Activated CD4-positive, alpha-beta T cell treated with anti-CD3 and anti-CD28 coated beads, Interleukin-10, Interleukin-2, amounts not matched to agents 100 ng/mL and 50 ng/mL, durations not matched to agents 16 hours and 8 hours (primary cell): Measurements from ENCODE around the gene PIR.

Experiments
- DNase-seq: peaks from one replicate; pipeline ENCODE4 v3.0.0-alpha.2; 2020

PIR gene

GRCh38 chrX:15475486-15475885, 17.6 kb downstream of the PIR start:
- no peak for DNase-seq

DNA sequence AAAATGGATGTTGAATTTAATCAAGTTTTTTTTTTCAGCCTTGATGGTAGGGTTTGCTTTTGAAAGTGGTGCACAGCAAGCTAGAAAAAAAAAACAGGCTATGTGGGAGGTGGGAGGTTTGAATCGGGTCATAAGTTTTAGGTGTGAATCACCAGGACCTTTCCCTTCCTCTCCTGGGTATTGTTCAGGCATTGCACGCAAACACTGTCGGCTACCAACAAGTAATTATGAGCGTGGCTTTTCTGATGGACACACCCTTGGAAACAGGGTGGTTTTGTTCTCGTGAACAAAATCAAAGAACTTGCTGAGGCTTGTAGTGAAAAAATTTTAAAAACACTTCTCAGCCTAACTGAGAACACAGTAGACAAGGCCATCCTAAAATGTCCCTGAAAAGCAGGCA, 18.1 kb downstream of the PIR start:
- no peak for DNase-seq

DNA sequence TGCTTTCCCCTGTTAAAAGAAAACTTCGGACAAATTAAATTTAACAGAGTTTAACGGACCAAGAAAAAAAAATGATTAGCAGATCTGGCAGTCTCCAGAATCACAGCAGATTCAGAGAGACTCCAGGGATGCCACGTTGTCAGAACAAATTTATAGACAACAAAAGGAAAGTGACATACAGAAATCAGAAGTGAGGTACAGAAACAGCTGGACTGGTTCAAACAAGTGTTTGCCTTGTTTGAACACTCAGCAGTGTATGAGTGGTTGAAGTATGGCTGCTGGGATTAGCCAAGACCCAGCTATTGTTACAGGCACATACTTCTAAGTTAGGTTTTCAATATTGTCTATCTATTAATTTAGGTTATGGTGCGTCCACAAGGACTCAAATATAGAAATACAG, 19.1 kb downstream of the PIR start:
- DNase-seq: no peak

- DNase-seq: no peak
Observed at GRCh38 chrX:15472531-15472930, 20.6 kb downstream of the PIR start.

- peak; percentile 76 for DNase-seq
Observed at GRCh38 chrX:15471028-15471427, 22.1 kb downstream of the PIR start.

DNA sequence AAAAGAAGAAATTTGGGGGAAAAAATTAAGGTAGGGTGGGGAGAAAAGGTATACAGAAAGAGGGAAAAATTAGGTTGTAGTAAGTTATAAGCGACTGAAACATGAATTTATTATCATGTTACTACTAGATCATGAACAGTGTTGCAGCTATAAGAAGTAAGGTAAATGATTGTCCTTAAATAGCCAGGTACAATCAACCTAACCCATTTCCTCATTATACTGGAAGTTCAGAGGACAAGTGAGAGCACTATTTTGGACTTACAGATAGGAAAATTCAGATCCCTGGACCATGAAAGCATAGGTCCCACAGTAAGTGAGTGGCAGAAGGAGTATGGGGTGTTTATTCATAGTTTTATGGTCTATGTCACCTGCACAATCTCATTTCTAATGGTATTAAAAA, 23.5 kb downstream of the PIR start:
- no peak for DNase-seq

DNA sequence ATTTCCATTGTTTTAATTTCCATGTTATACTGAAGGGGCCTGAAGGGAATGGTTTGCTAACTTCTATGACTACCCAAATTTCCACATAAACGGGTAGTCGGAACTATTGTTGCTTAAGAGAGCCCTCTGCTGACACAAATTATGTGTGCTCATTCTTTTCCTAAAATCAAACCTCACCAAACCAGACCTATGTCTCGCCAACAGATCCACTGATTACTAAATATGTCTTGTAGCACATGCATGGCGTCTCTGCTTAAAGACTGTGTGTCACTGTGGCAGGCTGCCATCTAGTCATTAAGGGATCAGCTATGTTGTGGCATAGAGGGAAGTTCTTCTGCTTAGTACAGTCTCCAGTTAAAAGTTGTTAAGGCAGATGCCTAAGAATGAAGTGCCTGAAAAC, 25.1 kb downstream of the PIR start:
- DNase-seq: peak; percentile 20

GRCh38 chrX:15465896-15466651, 27.1 kb downstream of the PIR start:
- peak; percentile 4 for DNase-seq

DNA sequence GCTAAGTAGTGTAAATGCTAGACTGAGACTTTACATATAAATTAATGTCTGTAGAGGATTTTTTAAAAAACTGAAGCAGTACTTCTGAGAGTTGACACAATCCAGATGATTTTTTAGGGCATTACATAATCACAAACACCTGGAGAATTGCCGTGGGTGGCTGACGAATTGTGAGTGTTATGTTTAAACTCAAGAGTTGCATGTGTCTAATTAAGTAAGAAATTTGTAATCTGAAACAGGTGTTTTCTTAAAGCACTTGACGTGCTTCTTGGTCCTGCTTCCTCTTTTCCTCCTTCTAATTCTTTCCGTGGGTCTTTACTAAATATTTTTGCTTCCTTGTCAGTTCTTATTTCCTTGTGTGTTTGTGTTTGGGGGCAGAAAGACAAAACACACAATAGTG, 27.8 kb downstream of the PIR start:
- no peak for DNase-seq

DNA sequence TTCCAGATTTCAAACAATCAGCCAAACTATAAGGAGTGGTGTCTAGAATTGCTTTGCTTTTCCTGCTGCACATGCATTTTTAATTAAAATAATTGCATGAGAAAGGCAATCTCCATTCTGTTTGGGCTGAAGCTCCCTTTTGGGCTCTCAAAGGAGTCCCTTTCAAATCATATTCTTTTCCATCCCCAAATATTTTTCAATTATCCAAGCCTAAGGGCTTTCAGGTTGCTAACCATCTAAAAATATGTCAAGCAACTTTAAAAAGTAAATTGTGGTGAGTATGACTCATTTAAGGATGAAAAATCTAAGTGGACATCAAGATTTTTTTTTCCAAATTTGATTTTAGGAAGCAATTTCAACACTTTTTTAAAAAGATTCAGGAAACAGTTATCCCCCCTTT, 28.4 kb downstream of the PIR start:
- DNase-seq: no peak

- DNase-seq: no peak
Observed at GRCh38 chrX:15451913-15452312, 41.2 kb downstream of the PIR start.

DNA sequence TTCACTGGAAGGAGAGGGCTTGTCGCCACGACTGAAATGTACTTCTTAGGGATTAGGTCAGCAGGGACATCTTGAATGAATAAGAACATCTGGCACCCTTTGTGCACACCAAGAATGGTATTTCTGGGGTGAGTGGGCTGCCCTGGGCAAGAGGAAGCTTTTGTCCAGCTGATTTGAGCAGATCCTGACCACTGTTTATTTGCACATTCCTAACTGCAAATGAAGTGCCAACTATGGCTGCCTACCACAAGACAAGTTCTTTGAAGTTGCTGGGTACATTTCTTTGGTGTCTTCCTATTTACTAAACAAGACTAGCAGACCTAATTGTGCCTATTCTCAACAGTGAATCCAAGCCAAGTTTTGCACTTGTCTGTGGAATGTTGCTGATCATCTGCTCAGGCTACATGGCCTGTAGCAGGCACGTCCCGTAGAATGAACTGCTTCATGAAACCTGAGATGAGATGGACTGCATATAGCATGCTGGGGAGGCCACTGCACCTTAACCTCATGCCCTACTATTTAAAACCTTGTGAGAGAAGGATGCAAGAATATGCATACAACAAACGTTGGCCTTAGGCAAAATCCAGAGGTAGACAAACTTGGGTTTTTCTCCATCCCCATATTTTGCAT, 45.0 kb downstream of the PIR start:
- no peak for DNase-seq

DNA sequence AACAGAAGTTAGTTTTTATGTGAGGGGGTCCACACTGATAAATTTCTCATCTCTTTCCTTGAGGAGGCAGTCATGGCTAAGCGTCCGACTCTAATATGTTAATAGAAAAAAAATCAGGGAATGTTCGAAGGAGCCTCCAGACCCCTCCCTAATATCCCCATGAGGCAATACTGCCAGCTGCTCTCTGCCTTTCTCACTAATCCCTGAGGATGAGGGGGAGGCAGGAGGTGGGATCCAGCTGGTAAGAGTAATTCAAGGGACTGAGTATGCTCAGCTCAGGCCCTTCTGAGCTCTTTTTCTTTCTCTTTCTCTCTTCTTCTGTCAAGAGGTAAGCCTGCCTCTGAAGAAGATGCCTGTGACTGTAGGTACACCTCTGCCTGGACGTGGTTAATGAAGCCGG, 51.7 kb downstream of the PIR start:
- DNase-seq: no peak

DNA sequence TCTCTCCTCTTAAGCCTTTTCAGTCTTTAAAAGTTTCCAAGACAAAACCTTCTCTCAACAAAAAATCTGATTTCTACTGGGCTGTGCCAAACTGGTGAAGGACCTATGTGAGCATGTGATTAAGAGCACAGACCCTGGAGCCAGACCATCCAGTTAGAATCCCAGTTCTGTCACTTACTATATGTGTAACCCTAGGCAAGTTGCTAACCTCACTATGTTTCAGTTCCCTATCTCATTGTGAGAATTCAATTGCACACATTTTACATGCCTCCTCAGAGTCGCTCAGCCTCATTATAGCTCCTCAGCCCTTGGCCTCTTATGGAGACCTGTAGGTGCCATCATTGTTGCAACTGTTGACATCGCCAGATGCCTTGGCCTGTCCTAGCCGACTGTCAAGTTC, 54.8 kb downstream of the PIR start:
- no peak for DNase-seq

DNA sequence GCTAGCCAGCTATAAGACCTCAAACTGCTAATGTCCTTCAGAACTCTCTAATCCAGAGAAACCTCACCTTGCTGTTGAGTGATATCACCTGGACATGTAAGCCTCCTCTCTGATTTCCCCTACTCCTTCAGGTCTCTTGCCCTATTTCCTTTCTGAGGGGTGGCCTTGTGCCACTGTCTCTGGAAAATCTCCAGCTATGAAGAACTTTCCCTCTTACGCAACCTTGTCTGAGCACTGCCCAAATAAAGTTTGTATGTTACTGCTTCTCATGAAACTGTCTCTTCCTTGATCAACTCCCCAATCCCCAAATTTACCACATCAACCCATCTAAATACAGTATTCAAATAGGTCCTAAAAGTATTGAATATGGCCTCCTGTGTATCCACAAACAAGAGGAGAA, 55.4 kb downstream of the PIR start:
- DNase-seq: no peak

GRCh38 chrX:15435836-15436619, 57.1 kb downstream of the PIR start:
- DNase-seq: no peak

DNA sequence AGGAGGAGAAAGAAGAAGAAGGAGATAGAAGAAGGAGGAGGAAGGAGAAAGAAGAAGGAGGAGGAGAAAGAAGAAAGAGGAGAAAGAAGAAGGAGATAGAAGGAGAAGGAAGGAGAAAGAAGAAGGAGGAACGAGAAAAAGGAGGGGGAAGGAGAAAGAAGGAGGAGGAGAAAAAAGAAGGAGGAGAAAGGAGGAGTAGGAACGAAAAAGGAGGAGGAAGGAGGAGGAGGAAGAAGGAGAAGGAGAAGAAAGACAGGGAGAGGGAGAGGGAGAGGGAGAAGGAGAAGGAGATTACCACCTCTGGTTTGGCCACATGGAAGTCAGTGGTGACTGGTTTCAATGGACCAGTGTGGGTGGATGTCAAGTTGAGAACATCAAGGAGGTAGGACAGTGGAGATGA, 58.9 kb downstream of the PIR start:
- DNase-seq: no peak

GRCh38 chrX:15430584-15430983, 62.5 kb downstream of the PIR start:
- DNase-seq: no peak

DNA sequence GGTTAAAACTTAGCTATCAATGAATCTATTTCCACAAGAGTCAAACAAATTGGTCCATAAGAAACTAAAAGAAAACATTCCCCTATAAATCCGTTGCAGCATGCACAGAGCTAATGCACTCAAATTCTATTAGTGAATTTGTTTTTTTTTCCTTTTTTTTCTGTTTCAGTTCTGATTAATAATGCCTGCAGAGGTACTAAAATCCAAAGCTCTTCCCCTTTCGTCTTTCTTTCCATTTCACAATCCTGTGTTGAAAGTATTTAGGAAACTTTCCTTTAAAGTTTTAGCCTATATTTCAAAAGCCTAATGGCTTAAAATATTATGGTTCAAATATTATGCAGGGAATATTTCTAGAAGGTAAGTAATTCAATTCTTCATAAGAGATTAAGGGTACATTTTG, 63.1 kb downstream of the PIR start:
- DNase-seq: no peak

- DNase-seq: no peak
Observed at GRCh38 chrX:15425024-15425423, 68.1 kb downstream of the PIR start.

DNA sequence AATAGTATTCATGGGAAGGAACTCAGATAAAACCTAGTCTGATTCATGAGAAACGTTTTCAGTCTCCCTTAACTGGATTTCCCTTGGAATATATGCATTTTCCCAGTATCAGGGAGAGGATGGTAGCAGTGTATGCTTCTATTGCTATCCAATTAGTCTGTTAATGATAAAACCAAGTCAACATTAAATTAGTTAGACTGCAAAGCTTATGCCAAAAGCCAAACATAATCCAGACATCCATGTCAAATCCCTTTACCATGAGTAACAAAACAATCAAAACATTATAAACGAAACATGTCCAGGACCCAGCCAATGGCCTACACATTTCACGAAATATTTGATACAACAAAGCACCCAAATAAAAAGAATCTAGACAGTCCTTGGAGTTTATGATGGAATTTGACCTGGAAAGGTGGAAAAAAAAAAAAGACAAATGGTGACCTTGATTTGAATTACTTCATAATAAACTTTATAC, 74.4 kb downstream of the PIR start:
- no peak for DNase-seq

- DNase-seq: no peak
Observed at GRCh38 chrX:15418041-15418706, 75.0 kb downstream of the PIR start.
